Naive thymus-derived CD4-positive, alpha-beta T cell (primary cell): ENCODE data around the gene PTPRG. TPM values are rescaled to one million over a fixed set of nuclear protein-coding genes. Genes with fewer than 3 reads are reported as not detected.

Source experiments
- ATAC-seq: fragments of 150-1000 bp; cut with Tn5 transposase; 2 replicates; pipeline ENCODE4 v1.10.0; 2021; ENCODE audit warnings: mild to moderate bottlenecking, moderate library complexity
- CTCF ChIA-PET: fragments of 350-600 bp; sonication (Branson Sonifier 250); formaldehyde crosslinking; loops from one replicate; lab custom pipeline; 2021; ENCODE audit warnings: antibody characterized with exemption; lab: Charles Lee
- POLR2A ChIA-PET: fragments of 350-600 bp; sonication (Branson Sonifier 250); formaldehyde crosslinking; loops from one replicate; lab custom pipeline; 2021; ENCODE audit warnings: antibody characterized with exemption, inconsistent platforms; lab: Charles Lee
- DNase-seq, 9 donors: peaks; one replicate each; pipeline versions ENCODE4 v3.0.0 to v3.0.0-alpha.2; 2020 to 2022; ENCODE audit warnings: mixed read lengths in 1 of 9
- H3K27ac ChIP-seq: one replicate; pipeline ENCODE4 v1.7.0; 2013; ENCODE audit warnings: mild to moderate bottlenecking, low read depth, low read length, moderate library complexity
- H3K27me3 ChIP-seq, 2 donors: one replicate each; pipeline ENCODE4 v1.7.0; 2013; ENCODE audit warnings: low read length in 2 of 2, mild to moderate bottlenecking in 2 of 2, moderate library complexity in 2 of 2; ENCODE audit not compliant: control insufficient read depth in 2 of 2, insufficient read depth in 2 of 2
- H3K36me3 ChIP-seq, 3 experiments: 1 replicate in 2 of 3; 2 replicates in 1 of 3; pipeline ENCODE4 v1.7.0; 2013; ENCODE audit warnings: low read length in 3 of 3, mild to moderate bottlenecking in 3 of 3, moderate library complexity in 1 of 3; ENCODE audit not compliant: insufficient read depth in 3 of 3, control insufficient read depth in 2 of 3
- H3K4me1 ChIP-seq, 2 donors: one replicate each; pipeline ENCODE4 v1.7.0; 2013; ENCODE audit warnings: low read length in 2 of 2, mild to moderate bottlenecking in 2 of 2, moderate library complexity in 1 of 2; ENCODE audit not compliant: control insufficient read depth in 2 of 2, insufficient read depth in 2 of 2
- H3K4me3 ChIP-seq: 2 replicates; pipeline ENCODE4 v1.7.0; 2013; ENCODE audit warnings: mild to moderate bottlenecking, low read length
- H3K9me3 ChIP-seq, 3 experiments: 1 replicate in 2 of 3; 2 replicates in 1 of 3; pipeline ENCODE4 v1.7.0; 2013; ENCODE audit warnings: low read length in 3 of 3; ENCODE audit not compliant: control insufficient read depth in 2 of 3
- H3K27ac Mint-ChIP-seq, 9 donors: one replicate each; pipeline ENCODE4 v1.8.0; 2020 to 2022; ENCODE audit warnings: mixed read lengths in 9 of 9, mild to moderate bottlenecking in 8 of 9, moderate library complexity in 5 of 9, inconsistent platforms in 2 of 9
- H3K27me3 Mint-ChIP-seq, 5 donors: one replicate each; pipeline ENCODE4 v1.8.0; 2021 to 2022; ENCODE audit warnings: mixed read lengths in 5 of 5, mild to moderate bottlenecking in 1 of 5
- H3K36me3 Mint-ChIP-seq, 5 donors: one replicate each; pipeline ENCODE4 v1.8.0; 2020 to 2022; ENCODE audit warnings: mixed read lengths in 5 of 5, mild to moderate bottlenecking in 3 of 5, inconsistent platforms in 1 of 5
- H3K4me1 Mint-ChIP-seq, 7 donors: one replicate each; pipeline ENCODE4 v1.8.0; 2020 to 2022; ENCODE audit warnings: mixed read lengths in 7 of 7, mild to moderate bottlenecking in 3 of 7, inconsistent platforms in 1 of 7
- H3K4me3 Mint-ChIP-seq, 10 donors: one replicate each; pipeline ENCODE4 v1.8.0; 2020 to 2022; ENCODE audit warnings: mild to moderate bottlenecking in 10 of 10, mixed read lengths in 10 of 10, moderate library complexity in 6 of 10, inconsistent platforms in 2 of 10
- H3K9me3 Mint-ChIP-seq, 11 donors: one replicate each; pipeline ENCODE4 v1.8.0; 2020 to 2022; ENCODE audit warnings: mixed read lengths in 11 of 11, mild to moderate bottlenecking in 4 of 11, inconsistent platforms in 1 of 11, moderate library complexity in 1 of 11
- intact Hi-C, 2 donors: fragments of 100-400 bp; cut with micrococcal nuclease; formaldehyde crosslinking; loops; one replicate each; pipeline ENCODE4 v1.15.1; 2023
- polyA plus RNA-seq, 2 donors: library from polyadenylated mRNA; unstranded; fragments of 300-500 nt; fragmentation: Illumina TruSeq; gene quantifications; one replicate each; pipeline ENCODE4 v1.2.3, GENCODE V29; 2021
- total RNA-seq, 6 experiments: library from RNA in 5 of 6; stranded (reverse) in 5 of 6; gene quantifications; 1 replicate in 5 of 6; 2 replicates in 1 of 6; pipeline ENCODE4 v1.2.3 and lab custom pipeline; 2021 to 2026

PTPRG gene
- total and polyA plus RNA-seq, 7 experiments from 2014 or later = 0.17 to 1.7 TPM; not detected in 5

GRCh38 chr3:61866961-61867461, 305.6 kb downstream of the PTPRG start:
- Histone ChIP-seq H3K36me3 (no peaks in the 10 kb centered on the region), H3K27ac (no peak overlapping the region), H3K9me3 (no peaks in the 10 kb centered on the region), H3K4me1 (no peaks in the 10 kb centered on the region), H3K4me3 (no peak overlapping the region), H3K27me3 (no peaks in the 10 kb centered on the region)
- DNase-seq = no peak
- intact Hi-C loops = no loop called here
- Mint-ChIP-seq H3K4me1 (no peaks in the 10 kb centered on the region), H3K36me3 (no peaks in the 10 kb centered on the region), H3K27ac (no peak overlapping the region), H3K4me3 (no peak overlapping the region), H3K27me3 (peaks cover 0 to 14% (median 2%) of the 10 kb centered on the region in 5 donors), H3K9me3 (peaks cover 0 to 4% (median 0%) of the 10 kb centered on the region in 11 donors)
- no peak for ATAC-seq
- CTCF ChIA-PET = no interaction called here
- POLR2A ChIA-PET = no interaction called here

GRCh38 chr3:61868499-61868898, 307.1 kb downstream of the PTPRG start:
- no peak for ATAC-seq
- H3K4me1 ChIP-seq = no peaks in the 10 kb centered on the region
- H3K27ac ChIP-seq = no peak overlapping the region
- no peaks in the 10 kb centered on the region for H3K36me3 ChIP-seq
- Mint-ChIP-seq H3K27ac (no peak overlapping the region), H3K4me1 (no peaks in the 10 kb centered on the region), H3K27me3 (peaks cover 0 to 15% (median 3%) of the 10 kb centered on the region in 5 donors), H3K9me3 (peaks cover 0 to 4% (median 0%) of the 10 kb centered on the region in 11 donors), H3K36me3 (no peaks in the 10 kb centered on the region), H3K4me3 (no peak overlapping the region)
- no peaks in the 10 kb centered on the region for H3K9me3 ChIP-seq
- H3K4me3 ChIP-seq = no peak overlapping the region
- intact Hi-C loops = no loop called here
- no peak for DNase-seq
- ChIA-PET POLR2A (no interaction called here), CTCF (no interaction called here)
- no peaks in the 10 kb centered on the region for H3K27me3 ChIP-seq

- Mint-ChIP-seq H3K36me3 (no peaks in the 10 kb centered on the region), H3K27ac (no peak overlapping the region), H3K27me3 (peaks cover 2 to 15% (median 5%) of the 10 kb centered on the region in 5 donors), H3K9me3 (peaks cover 0 to 5% (median 0%) of the 10 kb centered on the region in 11 donors), H3K4me1 (no peaks in the 10 kb centered on the region), H3K4me3 (no peak overlapping the region)
- Histone ChIP-seq H3K27ac (no peak overlapping the region), H3K27me3 (no peaks in the 10 kb centered on the region), H3K4me3 (no peak overlapping the region), H3K4me1 (no peaks in the 10 kb centered on the region), H3K9me3 (no peaks in the 10 kb centered on the region), H3K36me3 (no peaks in the 10 kb centered on the region)
- ChIA-PET CTCF (no interaction called here), POLR2A (no interaction called here)
- ATAC-seq (no peak), DNase-seq (no peak)
- intact Hi-C loops = no loop called here
Measured at GRCh38 chr3:61869371-61869770, 308.0 kb downstream of the PTPRG start.

DNA sequence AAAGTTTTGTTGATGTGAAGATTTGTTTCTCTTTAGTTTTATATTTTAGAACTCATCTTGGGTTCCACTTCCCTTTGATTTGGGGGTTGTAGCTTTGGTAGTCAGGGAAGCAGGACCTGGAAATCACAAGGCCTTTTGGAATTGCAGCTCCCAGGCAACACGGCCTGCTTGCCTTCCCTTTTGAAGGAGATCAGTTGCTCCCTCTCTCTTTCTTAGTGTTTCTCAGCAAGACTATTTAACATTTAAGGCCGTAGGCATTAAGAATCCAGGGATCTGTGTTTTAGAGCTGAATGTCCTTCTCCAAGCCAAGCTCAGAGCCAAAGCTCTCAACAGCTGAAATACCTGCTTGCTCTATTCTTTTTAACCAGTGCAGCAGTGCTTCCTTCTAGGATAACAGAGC, 310.3 kb downstream of the PTPRG start:
- POLR2A ChIA-PET = no interaction called here
- no peaks in the 10 kb centered on the region for H3K4me1 ChIP-seq
- Mint-ChIP-seq H3K4me1 (no peaks in the 10 kb centered on the region), H3K27me3 (peaks cover 2 to 22% (median 11%) of the 10 kb centered on the region in 5 donors), H3K4me3 (no peak overlapping the region), H3K27ac (no peak overlapping the region), H3K36me3 (no peaks in the 10 kb centered on the region), H3K9me3 (peaks cover 0 to 5% (median 0%) of the 10 kb centered on the region in 11 donors)
- H3K27ac ChIP-seq = no peak overlapping the region
- ATAC-seq (no peak), DNase-seq (no peak)
- no peaks in the 10 kb centered on the region for H3K36me3 ChIP-seq
- no peak overlapping the region for H3K4me3 ChIP-seq
- CTCF ChIA-PET = interaction anchor here (0.7 kb wide), 1 partner anchor 63 kb away, joined by 4 read pairs; no protein-coding TSS in a partner anchor
- intact Hi-C loops = no loop called here
- H3K9me3 ChIP-seq = no peaks in the 10 kb centered on the region
- no peaks in the 10 kb centered on the region for H3K27me3 ChIP-seq

GRCh38 chr3:61872077-61872706, 310.8 kb downstream of the PTPRG start:
- intact Hi-C loops = no loop called here
- DNase-seq = no peak
- no peak for ATAC-seq
- H3K27ac Mint-ChIP-seq = no peak overlapping the region
- Histone ChIP-seq H3K9me3 (no peaks in the 10 kb centered on the region), H3K27me3 (no peaks in the 10 kb centered on the region), H3K27ac (no peak overlapping the region), H3K4me1 (no peaks in the 10 kb centered on the region), H3K4me3 (no peak overlapping the region), H3K36me3 (no peaks in the 10 kb centered on the region)
- H3K4me3 Mint-ChIP-seq = no peak overlapping the region
- H3K27me3 Mint-ChIP-seq = peaks cover 2 to 22% (median 11%) of the 10 kb centered on the region in 5 donors
- CTCF ChIA-PET = interaction anchor here (0.7 kb wide), 1 partner anchor 63 kb away, joined by 4 read pairs; no protein-coding TSS in a partner anchor
- no peaks in the 10 kb centered on the region for H3K36me3 Mint-ChIP-seq
- POLR2A ChIA-PET = no interaction called here
- peaks cover 0 to 5% (median 0%) of the 10 kb centered on the region in 11 donors for H3K9me3 Mint-ChIP-seq
- peaks cover 0 to under 1% (median 0%) of the 10 kb centered on the region in 7 donors for H3K4me1 Mint-ChIP-seq

- Histone ChIP-seq H3K27ac (no peak overlapping the region), H3K36me3 (no peaks in the 10 kb centered on the region), H3K4me1 (no peaks in the 10 kb centered on the region), H3K27me3 (no peaks in the 10 kb centered on the region), H3K4me3 (no peak overlapping the region), H3K9me3 (no peaks in the 10 kb centered on the region)
- Mint-ChIP-seq H3K27me3 (peaks cover 2 to 18% (median 12%) of the 10 kb centered on the region in 5 donors), H3K4me3 (no peak overlapping the region), H3K4me1 (peaks cover 0 to 3% (median 0%) of the 10 kb centered on the region in 7 donors), H3K36me3 (no peaks in the 10 kb centered on the region), H3K9me3 (peaks cover 0 to 3% (median 0%) of the 10 kb centered on the region in 11 donors), H3K27ac (no peak overlapping the region)
- POLR2A ChIA-PET = no interaction called here
- intact Hi-C loops = no loop called here
- DNase-seq (no peak), ATAC-seq (no peak)
- CTCF ChIA-PET = no interaction called here
Measured at GRCh38 chr3:61875046-61875844, 313.9 kb downstream of the PTPRG start.
